GM21825 (cell line): ENCODE results near the gene EEF1E1.
A peak's percentile ranks its signal among the peaks of the same experiment; 100 is the strongest.
"Not testable (repeated sequence)": the region's sequence is repeated elsewhere in the genome, so short reads cannot be mapped to it uniquely, and the experiment has no call there.

Experiments used
- ATAC-seq: cut with Tn5 transposase; IDR thresholded peaks from one replicate; pipeline ENCODE4 v1.9.1; 2021; ENCODE audit warnings: mild to moderate bottlenecking, moderate library complexity; ENCODE audit not compliant: unreplicated experiment

The EEF1E1 gene

GRCh38 chr6:8064638-8065518 is 37.5 kb downstream of the EEF1E1 start:
- no peak for ATAC-seq

- peak; percentile 94 for ATAC-seq
Observed at GRCh38 chr6:8063761-8064637, 38.3 kb downstream of the EEF1E1 start, which contains the start of gene BLOC1S5. Gene BLOC1S5, minus strand, starts transcription at chr6:8064389. Its CDS starts 13 bp downstream, at chr6:8064376.

GRCh38 chr6:8061736-8062135 is 40.6 kb downstream of the EEF1E1 start:
- ATAC-seq, result no peak

DNA sequence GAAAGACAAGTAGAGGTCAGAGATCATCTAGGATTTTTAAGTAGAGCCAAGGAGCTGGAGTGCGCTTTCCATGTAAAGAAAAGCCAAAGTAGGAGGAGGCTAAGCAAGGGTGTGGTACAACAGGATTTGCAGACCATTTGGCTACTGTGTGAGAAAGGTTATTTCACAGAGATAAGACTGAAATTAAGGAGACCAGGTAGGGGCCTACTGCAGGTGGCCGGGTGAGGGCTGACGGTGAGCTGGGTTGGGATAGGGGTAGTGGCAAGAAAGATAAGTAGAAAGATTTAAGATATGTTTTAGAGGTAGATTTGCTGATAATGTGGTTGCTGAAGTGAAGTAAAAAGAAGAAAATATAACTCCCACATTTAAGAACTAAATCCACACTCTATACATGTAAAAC is 42.0 kb downstream of the EEF1E1 start:
- no peak for ATAC-seq

GRCh38 chr6:8059129-8059528 is 43.2 kb downstream of the EEF1E1 start:
- no peak for ATAC-seq

GRCh38 chr6:8057793-8058192 is 44.6 kb downstream of the EEF1E1 start:
- no peak for ATAC-seq

DNA sequence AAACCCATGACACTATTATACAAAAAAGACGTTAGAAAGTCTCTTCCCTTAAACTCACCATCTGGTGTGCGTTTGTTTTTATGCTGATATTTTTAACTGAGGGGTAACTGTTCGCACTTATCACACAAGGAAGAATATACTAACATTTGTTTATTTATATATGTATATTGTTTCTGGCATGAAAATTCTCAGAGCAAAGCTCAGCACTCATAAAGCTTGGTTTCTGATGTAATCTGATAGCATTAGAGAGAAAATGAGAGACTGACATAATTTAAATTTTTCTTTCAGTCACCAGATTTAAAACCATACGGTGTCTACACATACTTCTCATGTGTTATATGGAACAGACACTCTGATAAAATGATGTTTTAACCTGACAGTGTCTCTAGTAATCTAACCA is 45.1 kb downstream of the EEF1E1 start:
- ATAC-seq, result no peak

- no peak for ATAC-seq
Observed at GRCh38 chr6:8054276-8054675, 48.1 kb downstream of the EEF1E1 start.

- ATAC-seq, result no peak
Observed at GRCh38 chr6:8047541-8048292, 54.6 kb downstream of the EEF1E1 start.

- not testable (repeated sequence) for ATAC-seq
Observed at GRCh38 chr6:8045769-8046168, 56.6 kb downstream of the EEF1E1 start.

GRCh38 chr6:8043221-8043620 is 59.1 kb downstream of the EEF1E1 start:
- ATAC-seq, result no peak

- no peak for ATAC-seq
Observed at GRCh38 chr6:8041913-8042583, 60.3 kb downstream of the EEF1E1 start.

- not testable (repeated sequence) for ATAC-seq
Observed at GRCh38 chr6:8034107-8034506, 68.2 kb downstream of the EEF1E1 start.

DNA sequence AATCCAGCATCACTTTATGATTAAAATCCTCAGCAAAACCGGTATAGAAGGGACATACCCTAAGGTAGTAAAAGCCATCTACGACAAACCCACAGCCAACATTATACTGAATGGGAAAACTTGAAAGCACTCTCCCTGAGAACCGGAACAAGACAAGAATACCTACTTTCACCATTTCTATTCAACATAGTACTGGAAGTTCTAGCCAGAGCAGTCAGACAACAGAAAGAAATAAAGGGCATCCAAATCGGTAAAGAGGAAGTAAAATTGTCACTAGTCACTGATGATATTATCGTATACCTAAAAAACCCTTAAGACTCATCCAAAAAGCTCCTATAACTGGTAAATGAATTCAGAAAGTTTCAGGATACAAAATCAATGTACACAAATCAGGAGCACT is 71.4 kb downstream of the EEF1E1 start:
- no peak for ATAC-seq
